ENCODE measurements around the gene SH2B3. TPM values are rescaled to one million over a fixed set of nuclear protein-coding genes. Genes with fewer than 3 reads are reported as not detected.

Gene SH2B3
- total RNA-seq (2021), result 37.9 and 40.3 TPM in 2 replicates
- long read RNA-seq, partial matches to known transcripts, result 0 of 49 reads
- long read RNA-seq, other reads (novel, unspliced or antisense), result 49 of 49 reads

GRCh38 chr12:111405859-111406473, at the start of gene SH2B3:
Gene SH2B3 (plus strand): TSS chr12:111405923. CDS start chr12:111418146, 12,223 bp downstream.
- H3K56ac ChIP-seq (ENCODE audit: insufficient read length, low read depth, low read length), result no peak within 1 kb of the TSS
- no peak within 1 kb of the TSS for H3T11ph ChIP-seq (ENCODE audit: low read length)
- H3K27ac Mint-ChIP-seq, result peak within 1 kb of the TSS; percentile 64 to 99 (median 91)
- H3K4me2 ChIP-seq (ENCODE audit: insufficient read depth, insufficient read length, low read length), result peak within 1 kb of the TSS; percentile 83
- no peaks in the 10 kb centered on the region; a peak in 1 of 5 replicates for H3K9me3 Mint-ChIP-seq
- H3K27me3 Mint-ChIP-seq (ENCODE audit: low read depth), result no peaks in the 10 kb centered on the region; the same call in none of the 2 replicates
- no peak within 1 kb of the TSS for H2AFZ ChIP-seq (ENCODE audit: low read length)
- H2BK5ac ChIP-seq (ENCODE audit: insufficient read length, low read length), result no peak within 1 kb of the TSS
- WGBS (ENCODE audit: extremely low coverage, insufficient read length, low lambda C conversion rate), result no CpG with 5 or more reads among the region's 80 CpGs
- peak within 1 kb of the TSS; percentile 47 for H3K27ac ChIP-seq (ENCODE audit: insufficient read length, low read depth, low read length)
- no peak within 1 kb of the TSS for H2BK20ac ChIP-seq (ENCODE audit: low read depth, low read length, poor library complexity, severe bottlenecking)
- peaks cover 13% of the 10 kb centered on the region for H3K23me2 ChIP-seq (ENCODE audit: insufficient read length, low read depth, low read length, poor library complexity, severe bottlenecking)
- H3K27me3 ChIP-seq (ENCODE audit: insufficient read depth, low read length), result no peaks in the 10 kb centered on the region
- no peak within 1 kb of the TSS for H2BK12ac ChIP-seq (ENCODE audit: insufficient read length, low read depth, low read length)
- peak within 1 kb of the TSS; percentile 64 for H3K14ac ChIP-seq (ENCODE audit: insufficient read depth, low read length)
- H2BK120ac ChIP-seq (ENCODE audit: low read depth, low read length, poor library complexity, severe bottlenecking), result no peak within 1 kb of the TSS
- no peak for TF ChIP-seq CTCF (conservative IDR thresholded peaks at IDR 0.05)
- no peak within 1 kb of the TSS for H2BK15ac ChIP-seq (ENCODE audit: low read depth, low read length)
- H3K18ac ChIP-seq (ENCODE audit: insufficient read length, low read depth, low read length), result peak within 1 kb of the TSS; percentile 76
- no peak within 1 kb of the TSS for H3K23ac ChIP-seq (ENCODE audit: insufficient read length, low read depth, low read length)
- no peak within 1 kb of the TSS; the same call in 1 of the 2 replicates for H3K4ac ChIP-seq (ENCODE audit: low read depth, low read length)
- H4K8ac ChIP-seq (replicated peaks; ENCODE audit: insufficient read length, low read depth, low read length), result no peak within 1 kb of the TSS
- peak within 1 kb of the TSS; percentile 81 to 92 for H3K4me3 Mint-ChIP-seq
- peak within 1 kb of the TSS; percentile 48 for H3K9ac ChIP-seq (ENCODE audit: extremely low read depth, insufficient read length, low read length)
- H3K9me3 ChIP-seq (ENCODE audit: control insufficient read depth, low read depth, low read length), result no peaks in the 10 kb centered on the region
- no peak within 1 kb of the TSS for H4K5ac ChIP-seq (ENCODE audit: insufficient read length, low read depth, low read length)
- no peak within 1 kb of the TSS for H4K91ac ChIP-seq (ENCODE audit: insufficient read length, low read depth, low read length)
- H3K79me1 ChIP-seq (ENCODE audit: insufficient read depth, low read depth, low read length, poor library complexity, severe bottlenecking), result peaks cover 8% of the 10 kb centered on the region
- H3K79me2 ChIP-seq (ENCODE audit: insufficient read depth, low read length), result peaks cover 37% of the 10 kb centered on the region; the same call in 1 of the 2 replicates
- H3K36me3 Mint-ChIP-seq (ENCODE audit: insufficient read depth in 1 of 3, low read depth in 3 of 3), result no peaks in the 10 kb centered on the region
- H3K4me1 Mint-ChIP-seq, result peaks cover 37 to 45% of the 10 kb centered on the region in 2 experiments
- no peaks in the 10 kb centered on the region for H4K20me1 ChIP-seq (ENCODE audit: control insufficient read depth, insufficient read depth, insufficient read length)
- no peak for DNase-seq
- H3K4me1 ChIP-seq (ENCODE audit: insufficient read depth, low read length), result peaks cover 3% of the 10 kb centered on the region; the same call in 1 of the 2 replicates
- H2AK5ac ChIP-seq (ENCODE audit: insufficient read length, low read length), result no peak within 1 kb of the TSS

Data from H9 (cell line).